Ovary (tissue), 9 donors: ENCODE measurements around the gene EPM2A. TPM values are rescaled to one million over a fixed set of nuclear protein-coding genes. Genes with fewer than 3 reads are reported as not detected.

Experiments
- DNase-seq, 5 donors: peaks; one replicate each; pipeline ENCODE4 v3.0.0-alpha.2; 2019 to 2020
- H3K27ac ChIP-seq, 2 donors: fragments of 200-600 bp; one replicate each; pipeline versions ENCODE4 v1.5.1 to v1.8.0; 2019 to 2022
- H3K27me3 ChIP-seq: fragments of 200-600 bp; one replicate; pipeline ENCODE4 v1.8.0; 2022
- H3K36me3 ChIP-seq: fragments of 200-600 bp; sonication (generic); one replicate; pipeline ENCODE4 v1.5.1; 2019
- H3K4me1 ChIP-seq: one replicate; pipeline ENCODE4 v1.8.1; 2013; ENCODE audit warnings: mild to moderate bottlenecking, moderate library complexity; ENCODE audit not compliant: insufficient read depth
- H3K4me3 ChIP-seq: fragments of 200-600 bp; sonication (generic); one replicate; pipeline ENCODE4 v1.5.1; 2017
- H3K9me3 ChIP-seq, 2 donors: fragments of 200-600 bp in 1 of 2; sonication (generic) in 1 of 2; one replicate each; pipeline versions ENCODE4 v1.5.1 to v1.8.1; 2013 to 2019; ENCODE audit warnings: mild to moderate bottlenecking in 1 of 2, moderate library complexity in 1 of 2
- CTCF ChIP-seq, 3 donors: fragments of 450-650 bp in 2 of 3; fragments of 200-600 bp in 1 of 3; IDR thresholded peaks; one replicate each; pipeline versions ENCODE4 v1.5.1 to v1.8.0; 2016 to 2022; ENCODE audit warnings: antibody characterized with exemption in 3 of 3, mild to moderate bottlenecking in 1 of 3
- EP300 ChIP-seq: sonication (generic); formaldehyde crosslinking; IDR thresholded peaks from one replicate; pipeline ENCODE4 v1.6.1; 2017; ENCODE audit warnings: antibody characterized with exemption
- POLR2A ChIP-seq: fragments of 450-650 bp; IDR thresholded peaks from one replicate; pipeline ENCODE4 v1.6.1; 2017; ENCODE audit warnings: antibody characterized with exemption, mild to moderate bottlenecking, moderate library complexity
- WGBS, 3 donors: extraction: QIAGEN DNeasy Blood & Tissue Kit in 1 of 3; methylation state at CpG; one replicate each; pipeline versions ENCODE4 v1.1.5 to v1.1.7; 2013 to 2017; 5-methylcytosine and 5-hydroxymethylcytosine counted together
- intact Hi-C, 4 donors: fragments of 100-400 bp; cut with DNase I; formaldehyde crosslinking; loops; one replicate each; pipeline versions ENCODE4 v1.11.0 to v1.15.1; 2022 to 2023
- polyA plus RNA-seq, 2 donors: library from polyadenylated mRNA; stranded (reverse); fragments of 200-250 nt in 1 of 2; fragments of 350-450 nt in 1 of 2; fragmentation: Illumina TruSeq in 1 of 2; extraction: RNeasy Lipid Tissue Mini Kit (QIAGEN cat#74804) in 1 of 2; gene quantifications; one replicate each; pipeline ENCODE4 v1.2.3, GENCODE V29; 2013 to 2014
- total RNA-seq, 7 donors: library from RNA; depleted of rRNA in 2 of 7; stranded (reverse); fragments of >200 nt in 2 of 7; fragmentation: NEBNext Ultra II Directional in 3 of 7; extraction: Animal tissue kit (Norgen Biotek cat#: 25700) in 3 of 7; gene quantifications; one replicate each; pipeline versions ENCODE4 v1.1.0 to v1.2.4, GENCODE V29; 2016 to 2023
- donor health status: DM: no; HTN: no; CAD: no; lungs with moderate emphysema.
- donor health status: DM: no; HTN: no; CAD: no.
- donor health status: Bipolar disorder and iron deficiency.
- donor health status: DM: yes; HTN: yes; CAD: no.
- donor health status: DM: no; HTN: no; CAD: no.
- donor health status: DM: yes; HTN: yes; CAD: no.

Gene EPM2A
- total and polyA plus RNA-seq, 9 donors, result 6.0 to 23.9 (median 17.5) TPM

DNA sequence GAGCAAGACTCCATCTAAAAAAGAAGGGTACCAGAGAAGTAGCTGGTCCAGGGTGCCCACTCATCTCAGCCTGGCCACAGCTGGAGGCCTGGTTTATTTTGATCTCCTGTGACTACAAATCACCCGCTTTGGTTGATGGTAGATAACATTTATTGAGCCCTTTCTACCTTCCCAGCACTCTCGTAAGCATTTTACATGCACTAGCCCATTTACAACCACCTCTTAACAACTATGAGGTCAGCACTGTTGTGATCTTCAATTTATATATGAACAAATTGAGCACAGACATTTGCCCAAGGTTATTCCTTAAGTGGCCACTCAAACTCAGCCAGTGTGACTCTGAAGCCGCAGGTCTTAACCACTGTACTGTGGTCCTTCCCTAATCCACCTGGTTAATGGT, 104.7 kb downstream of the EPM2A start:
- no peak for TF ChIP-seq POLR2A
- no peak for TF ChIP-seq EP300
- TF ChIP-seq CTCF (IDR thresholded peaks at IDR 0.05), result no peak
- DNase-seq, result no peak
- WGBS, 3 donors, result 96 to 99% (median 98%) methylated on average over 3 of the region's 3 CpGs
- Histone ChIP-seq H3K36me3 (no peaks in the 10 kb centered on the region), H3K4me3 (no peak overlapping the region), H3K4me1 (no peaks in the 10 kb centered on the region), H3K27me3 (no peaks in the 10 kb centered on the region), H3K27ac (no peak overlapping the region), H3K9me3 (no peaks in the 10 kb centered on the region)
- intact Hi-C loops, result no loop called here

- Histone ChIP-seq H3K9me3 (no peaks in the 10 kb centered on the region), H3K4me1 (no peaks in the 10 kb centered on the region), H3K27me3 (no peaks in the 10 kb centered on the region), H3K27ac (no peak overlapping the region), H3K4me3 (no peak overlapping the region), H3K36me3 (no peaks in the 10 kb centered on the region)
- WGBS, 3 donors, result 82 to 89% (median 85%) methylated on average over 4 of the region's 4 CpGs
- intact Hi-C loops, result no loop called here
- DNase-seq, result no peak
- TF ChIP-seq EP300 (no peak), CTCF (IDR thresholded peaks at IDR 0.05) (no peak)
Observed at GRCh38 chr6:145629478-145629877, 105.8 kb downstream of the EPM2A start.

DNA sequence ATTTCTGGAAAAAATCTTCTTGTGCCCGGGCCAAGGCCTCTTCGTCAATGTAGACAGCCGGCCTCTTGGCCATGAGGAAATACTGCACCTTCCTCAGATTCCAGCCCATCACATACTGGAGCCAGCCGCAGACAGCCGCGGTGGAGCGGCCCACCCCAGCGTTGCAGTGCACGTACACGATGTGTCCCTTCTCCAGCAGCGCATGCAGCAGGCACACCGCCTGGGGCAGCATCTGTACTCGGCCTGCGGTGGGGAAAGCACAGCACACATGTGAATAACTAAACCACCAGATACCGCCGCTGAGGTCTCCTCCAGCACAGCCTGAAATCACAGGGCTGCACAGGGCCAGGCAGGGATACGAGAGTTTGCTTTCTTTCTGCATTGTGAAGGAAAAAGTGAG, 107.9 kb downstream of the EPM2A start:
- no peaks in the 10 kb centered on the region for H3K27me3 ChIP-seq
- no peak overlapping the region for H3K27ac ChIP-seq
- no peak overlapping the region for H3K4me3 ChIP-seq
- H3K4me1 ChIP-seq, result no peaks in the 10 kb centered on the region
- TF ChIP-seq EP300, result no peak
- TF ChIP-seq CTCF (IDR thresholded peaks at IDR 0.05), result no peak
- TF ChIP-seq POLR2A, result no peak
- no peaks in the 10 kb centered on the region for H3K36me3 ChIP-seq
- no peaks in the 10 kb centered on the region for H3K9me3 ChIP-seq
- no peak for DNase-seq
- intact Hi-C loops, result no loop called here
- 95 to 96% (median 96%) methylated on average over 17 of the region's 17 CpGs for WGBS, 3 donors

GRCh38 chr6:145626857-145627256, 108.5 kb downstream of the EPM2A start:
- no peak overlapping the region for H3K27ac ChIP-seq
- H3K4me3 ChIP-seq, result no peak overlapping the region
- WGBS, 3 donors, result 74 to 85% (median 79%) methylated on average over 7 of the region's 7 CpGs
- no peak for TF ChIP-seq EP300
- TF ChIP-seq POLR2A, result no peak
- no peak for TF ChIP-seq CTCF (IDR thresholded peaks at IDR 0.05)
- H3K27me3 ChIP-seq, result no peaks in the 10 kb centered on the region
- H3K4me1 ChIP-seq, result no peaks in the 10 kb centered on the region
- intact Hi-C loops, result no loop called here
- DNase-seq, result no peak
- no peaks in the 10 kb centered on the region for H3K9me3 ChIP-seq
- H3K36me3 ChIP-seq, result no peaks in the 10 kb centered on the region

DNA sequence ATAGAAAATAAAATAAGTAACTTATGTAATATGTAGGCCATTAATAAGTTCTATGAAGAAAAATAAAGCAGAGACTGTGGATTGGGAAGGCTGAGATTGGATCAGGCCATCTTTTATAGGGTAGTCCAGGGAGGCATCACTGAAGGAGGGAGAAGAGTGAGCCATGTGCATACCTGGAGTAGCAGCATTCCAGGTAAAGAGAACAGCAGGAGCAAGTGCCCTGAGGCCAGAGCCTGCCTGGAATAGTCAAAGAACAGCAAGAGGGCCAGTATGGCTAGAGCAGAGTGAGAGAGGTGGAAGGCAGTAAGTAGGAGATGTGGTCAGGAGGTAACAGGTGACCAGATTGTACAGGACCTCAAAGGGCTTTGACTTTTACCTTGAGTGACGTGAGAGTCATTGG, 112.1 kb downstream of the EPM2A start:
- WGBS, 3 donors, result 97 to 100% (median 99%) methylated on average over 1 of the region's 1 CpG
- H3K4me1 ChIP-seq, result no peaks in the 10 kb centered on the region
- DNase-seq, result no peak
- intact Hi-C loops, result no loop called here
- no peak overlapping the region for H3K27ac ChIP-seq
- H3K36me3 ChIP-seq, result no peaks in the 10 kb centered on the region
- no peak overlapping the region for H3K4me3 ChIP-seq
- TF ChIP-seq EP300, result no peak
- TF ChIP-seq CTCF (IDR thresholded peaks at IDR 0.05), result no peak
- TF ChIP-seq POLR2A, result no peak
- H3K9me3 ChIP-seq, result no peaks in the 10 kb centered on the region
- H3K27me3 ChIP-seq, result no peaks in the 10 kb centered on the region
